GM12864 (cell line): ENCODE results near the gene EPS8.
"Not testable (repeated sequence)": the region's sequence is repeated elsewhere in the genome, so short reads cannot be mapped to it uniquely, and the experiment has no call there.

Experiments used
- DNase-seq: peaks from one replicate; pipeline ENCODE4 v3.0.0-alpha.2; 2011; ENCODE audit warnings: low read depth
- H3K4me3 ChIP-seq: 2 replicates; pipeline ENCODE4 v1.5.1; 2011; ENCODE audit warnings: mild to moderate bottlenecking, low read depth, low read length, control low read depth
- CTCF ChIP-seq: IDR thresholded peaks from 2 replicates; pipeline ENCODE4 v1.5.1; 2011; ENCODE audit warnings: low read depth, mild to moderate bottlenecking, moderate library complexity, low read length, control low read depth, inconsistent platforms; ENCODE audit errors: missing control alignments

EPS8 gene

GRCh38 chr12:15749937-15750336, 39.3 kb downstream of the EPS8 start:
- no peak for TF ChIP-seq CTCF
- DNase-seq = no peak
- H3K4me3 ChIP-seq = no peak overlapping the region

- not testable (repeated sequence) for H3K4me3 ChIP-seq, DNase-seq
Observed at GRCh38 chr12:15741870-15742269, 47.3 kb downstream of the EPS8 start.

- no peak for TF ChIP-seq CTCF
- H3K4me3 ChIP-seq = no peak overlapping the region
- no peak for DNase-seq
Observed at GRCh38 chr12:15741082-15741481, 48.1 kb downstream of the EPS8 start.

GRCh38 chr12:15740389-15740788, 48.8 kb downstream of the EPS8 start:
- DNase-seq, H3K4me3 ChIP-seq: not testable (repeated sequence)

- no peak for TF ChIP-seq CTCF
- H3K4me3 ChIP-seq = no peak overlapping the region
- DNase-seq = no peak
Observed at GRCh38 chr12:15738438-15739015, 50.7 kb downstream of the EPS8 start.

GRCh38 chr12:15735837-15736615, 53.2 kb downstream of the EPS8 start:
- TF ChIP-seq CTCF = no peak
- no peak overlapping the region for H3K4me3 ChIP-seq
- DNase-seq = no peak

GRCh38 chr12:15733136-15733535, 56.1 kb downstream of the EPS8 start:
- DNase-seq = no peak
- TF ChIP-seq CTCF = no peak
- H3K4me3 ChIP-seq = no peak overlapping the region
